ENCODE results near the gene KRT20. TPM values are rescaled to one million over a fixed set of nuclear protein-coding genes. Genes with fewer than 3 reads are reported as not detected.

Gene KRT20
- polyA plus RNA-seq, 3 donors: not detected

GRCh38 chr17:40901981-40902474 is 17.0 kb upstream of the KRT20 start:
- no peaks in the 10 kb centered on the region for H3K27me3 ChIP-seq (ENCODE audit: control insufficient read depth in 2 of 2, insufficient read depth in 2 of 2, low read length in 2 of 2)
- H3K4me2 ChIP-seq (replicated peaks; ENCODE audit: extremely low read depth, low read length, poor library complexity, severe bottlenecking): no peak overlapping the region
- H3K36me3 Mint-ChIP-seq: no peaks in the 10 kb centered on the region
- DNase-seq: no peak
- no peaks in the 10 kb centered on the region for H3K9me3 Mint-ChIP-seq
- no peaks in the 10 kb centered on the region for H3K79me2 ChIP-seq (ENCODE audit: insufficient read depth, low read length)
- H3K4me3 ChIP-seq (replicated peaks in 1 of 3; ENCODE audit: low read depth in 2 of 3, low read length in 3 of 3): no peak overlapping the region
- H3K27ac Mint-ChIP-seq: no peak overlapping the region
- no peaks in the 10 kb centered on the region for H3K9me3 ChIP-seq (replicated peaks in 1 of 2; ENCODE audit: control insufficient read depth in 1 of 2, insufficient read depth in 1 of 2, low read length in 2 of 2)
- peaks cover 8 to 17% (median 15%) of the 10 kb centered on the region in 3 donors for H3K27me3 Mint-ChIP-seq (ENCODE audit: low read depth in 3 of 3)
- intact Hi-C loops (cut with micrococcal nuclease): loop anchor here (10.0 kb wide), 3 partner anchors 423 to 763 kb away; no protein-coding TSS in a partner anchor
- H3K4me3 Mint-ChIP-seq: no peak overlapping the region
- no peak overlapping the region for H2AFZ ChIP-seq (ENCODE audit: insufficient read depth, low read depth, low read length, poor library complexity, severe bottlenecking)
- peaks cover 12% of the 10 kb centered on the region for H3K4me1 Mint-ChIP-seq
- TF ChIP-seq CTCF (IDR thresholded peaks at IDR 0.05): no peak
- no peaks in the 10 kb centered on the region for H3K36me3 ChIP-seq (replicated peaks in 1 of 2; ENCODE audit: control insufficient read depth in 1 of 2, insufficient read depth in 2 of 2, low read length in 2 of 2)
- no peak overlapping the region for H3K9ac ChIP-seq (ENCODE audit: insufficient read depth, low read length, poor library complexity, severe bottlenecking)
- WGBS (ENCODE audit: insufficient coverage): no CpG with 5 or more reads among the region's 1 CpG
- peaks cover 13 to 16% of the 10 kb centered on the region in 2 donors for H3K4me1 ChIP-seq (ENCODE audit: control insufficient read depth in 1 of 2, insufficient read depth in 2 of 2, low read length in 2 of 2)
- H3K27ac ChIP-seq (ENCODE audit: low read depth in 1 of 2, low read length in 2 of 2): no peak overlapping the region
- H4K20me1 ChIP-seq (ENCODE audit: insufficient read depth, low read length): no peaks in the 10 kb centered on the region

GRCh38 chr17:40900809-40901356 is 15.8 kb upstream of the KRT20 start:
- Mint-ChIP-seq H3K27ac (no peak overlapping the region), H3K9me3 (no peaks in the 10 kb centered on the region), H3K36me3 (no peaks in the 10 kb centered on the region), H3K27me3 (ENCODE audit: low read depth in 3 of 3) (peaks cover 6 to 12% (median 10%) of the 10 kb centered on the region in 3 donors), H3K4me3 (no peak overlapping the region), H3K4me1 (peaks cover 12% of the 10 kb centered on the region)
- Histone ChIP-seq H4K20me1 (ENCODE audit: insufficient read depth, low read length) (no peaks in the 10 kb centered on the region), H3K4me1 (ENCODE audit: control insufficient read depth in 1 of 2, insufficient read depth in 2 of 2, low read length in 2 of 2) (peaks cover 13 to 16% of the 10 kb centered on the region in 2 donors), H3K27me3 (ENCODE audit: control insufficient read depth in 2 of 2, insufficient read depth in 2 of 2, low read length in 2 of 2) (no peaks in the 10 kb centered on the region), H2AFZ (ENCODE audit: insufficient read depth, low read depth, low read length, poor library complexity, severe bottlenecking) (no peak overlapping the region), H3K4me3 (replicated peaks in 1 of 3; ENCODE audit: low read depth in 2 of 3, low read length in 3 of 3) (no peak overlapping the region), H3K4me2 (replicated peaks; ENCODE audit: extremely low read depth, low read length, poor library complexity, severe bottlenecking) (no peak overlapping the region), H3K9me3 (replicated peaks in 1 of 2; ENCODE audit: control insufficient read depth in 1 of 2, insufficient read depth in 1 of 2, low read length in 2 of 2) (no peaks in the 10 kb centered on the region), H3K79me2 (ENCODE audit: insufficient read depth, low read length) (no peaks in the 10 kb centered on the region), H3K36me3 (replicated peaks in 1 of 2; ENCODE audit: control insufficient read depth in 1 of 2, insufficient read depth in 2 of 2, low read length in 2 of 2) (no peaks in the 10 kb centered on the region), H3K27ac (ENCODE audit: low read depth in 1 of 2, low read length in 2 of 2) (no peak overlapping the region), H3K9ac (ENCODE audit: insufficient read depth, low read length, poor library complexity, severe bottlenecking) (no peak overlapping the region)
- 78% methylated on average over 2 of the region's 5 CpGs for WGBS (ENCODE audit: insufficient coverage)
- no peak for TF ChIP-seq CTCF (IDR thresholded peaks at IDR 0.05)
- DNase-seq: no peak
- intact Hi-C loops (cut with micrococcal nuclease): loop anchor here (10.0 kb wide), 3 partner anchors 424 to 764 kb away; no protein-coding TSS in a partner anchor
